Heart right ventricle (tissue), 16 donors: ENCODE measurements around the gene SLX9. TPM values are rescaled to one million over a fixed set of nuclear protein-coding genes. Genes with fewer than 3 reads are reported as not detected.

Experiments used
- ATAC-seq, 8 donors: fragments of 200-7000 bp; cut with Tn5 transposase; one replicate each; pipeline ENCODE4 v1.9.1; 2020; ENCODE audit warnings: mild to moderate bottlenecking in 8 of 8, moderate library complexity in 8 of 8, moderate number of reproducible peaks in 1 of 8
- DNase-seq, 2 donors: peaks; one replicate each; pipeline ENCODE4 v3.0.0-alpha.2; 2020
- H3K27ac ChIP-seq, 10 donors: fragments of 200-600 bp; sonication (generic) in 2 of 10; one replicate each; pipeline versions ENCODE4 v1.5.0 to v1.8.0; 2020 to 2022; ENCODE audit warnings: mild to moderate bottlenecking in 3 of 10
- H3K27me3 ChIP-seq, 7 donors: fragments of 200-600 bp; one replicate each; pipeline ENCODE4 v1.8.0; 2021 to 2022; ENCODE audit warnings: mild to moderate bottlenecking in 2 of 7
- H3K36me3 ChIP-seq, 9 donors: fragments of 200-600 bp; sonication (generic) in 1 of 9; one replicate each; pipeline versions ENCODE4 v1.5.0 to v1.8.0; 2020 to 2022; ENCODE audit warnings: mild to moderate bottlenecking in 2 of 9
- H3K4me1 ChIP-seq, 9 donors: fragments of 200-600 bp; sonication (generic) in 1 of 9; one replicate each; pipeline versions ENCODE4 v1.5.0 to v1.8.0; 2020 to 2022; ENCODE audit warnings: mild to moderate bottlenecking in 4 of 9
- H3K4me3 ChIP-seq, 10 donors: fragments of 200-600 bp; sonication (generic) in 2 of 10; one replicate each; pipeline versions ENCODE4 v1.5.0 to v1.8.0; 2020 to 2022; ENCODE audit warnings: mild to moderate bottlenecking in 7 of 10, moderate library complexity in 2 of 10
- H3K9me3 ChIP-seq, 11 donors: fragments of 200-600 bp in 10 of 11; sonication (generic) in 2 of 11; one replicate each; pipeline versions ENCODE4 v1.5.0 to v1.8.0; 2013 to 2022; ENCODE audit warnings: mild to moderate bottlenecking in 2 of 11, control low read depth in 1 of 11, moderate library complexity in 1 of 11
- WGBS, 2 donors: extraction: QIAGEN DNeasy Blood & Tissue Kit; methylation state at CpG; one replicate each; pipeline ENCODE4 v1.1.7; 2013; ENCODE audit warnings: inconsistent platforms in 1 of 2; 5-methylcytosine and 5-hydroxymethylcytosine counted together
- intact Hi-C, 10 donors: fragments of 100-400 bp; cut with DNase I; formaldehyde crosslinking; loops; one replicate each; pipeline versions ENCODE4 v1.11.1 to v1.14.2; 2022
- polyA plus RNA-seq, 2 donors: library from polyadenylated mRNA; stranded (reverse); fragments of 200-250 nt; gene quantifications; one replicate each; pipeline ENCODE4 v1.2.3, GENCODE V29; 2013
- total RNA-seq, 10 donors: library from RNA; stranded (reverse); fragmentation: NEBNext Ultra II Directional in 3 of 10; extraction: Animal tissue kit (Norgen Biotek cat#: 25700) in 3 of 10; gene quantifications; one replicate each; pipeline versions ENCODE4 v1.2.1 to v1.2.4, GENCODE V29; 2021 to 2023
- TF ChIP-seq, protein P1 (sequence below), 9 donors: fragments of 200-600 bp; sonication (generic) in 2 of 9; IDR thresholded peaks; one replicate each; pipeline versions ENCODE4 v1.5.0 to v1.8.0; 2021 to 2022; ENCODE audit warnings: antibody characterized with exemption in 9 of 9, mild to moderate bottlenecking in 5 of 9, moderate library complexity in 1 of 9
- donor health status: Arrhythmogenic right ventricular cardiomyopathy.
- donor health status: ischemic (EF 13 %, LVEDD 7.1; RV severe dilation, severe dysfunction).
- donor health status: healthy with polysubstance abuse.
- donor health status: DM: no; HTN: yes; CAD: no.
- donor health status: DM: no; HTN: no; CAD: no.
- donor health status: ischemic (EF 25% LVEDD 6.9; RV normal size, moderate dysfunction).
- donor health status: ischemic (EF 25% LVEDD 5.7; RV mildly dilated, moderate dysfunction).
- donor health status: healthy.
- donor health status: DM: yes; HTN: yes; CAD: no.
- donor health status: Ischemic cardiomyopathy.
- donor health status: ischemic (EF 35%, LVEDD 5.7; RV mildly dilated, moderate dysfunction).
- donor health status: nonischemic (EF 11% LVEDD 7.7; RV severe dilation, severe dysfunction).
- donor health status: DM: yes; HTN: yes; CAD: no.
- donor health status: PGD.
- donor health status: ischemic (EF 29% LVEDD 5.4; RV normal size, mild dysfunction).
- donor health status: nonischemic (EF 23%, LVEDD 6.1; RV moderate dilation, normal function).

SLX9 gene
- total and polyA plus RNA-seq, 12 donors = 42.4 to 83.6 (median 57.3) TPM

GRCh38 chr21:44947111-44947929 is 7.5 kb downstream of the SLX9 start:
- Histone ChIP-seq H3K9me3 (no peaks in the 10 kb centered on the region), H3K36me3 (peaks cover 0 to 49% (median 7%) of the 10 kb centered on the region in 9 donors), H3K27ac (peak overlapping the region; percentile 46 to 88 (median 78)), H3K4me3 (peak overlapping the region in 1 of 10 donors; percentile 5), H3K27me3 (no peaks in the 10 kb centered on the region), H3K4me1 (peaks cover 13 to 75% (median 41%) of the 10 kb centered on the region in 9 donors)
- 56 to 60% methylated on average over 22 of the region's 22 CpGs for WGBS, 2 donors
- ATAC-seq = peak in 7 of 8 donors; percentile 9 to 62 (median 47)
- TF ChIP-seq, protein P1, sequence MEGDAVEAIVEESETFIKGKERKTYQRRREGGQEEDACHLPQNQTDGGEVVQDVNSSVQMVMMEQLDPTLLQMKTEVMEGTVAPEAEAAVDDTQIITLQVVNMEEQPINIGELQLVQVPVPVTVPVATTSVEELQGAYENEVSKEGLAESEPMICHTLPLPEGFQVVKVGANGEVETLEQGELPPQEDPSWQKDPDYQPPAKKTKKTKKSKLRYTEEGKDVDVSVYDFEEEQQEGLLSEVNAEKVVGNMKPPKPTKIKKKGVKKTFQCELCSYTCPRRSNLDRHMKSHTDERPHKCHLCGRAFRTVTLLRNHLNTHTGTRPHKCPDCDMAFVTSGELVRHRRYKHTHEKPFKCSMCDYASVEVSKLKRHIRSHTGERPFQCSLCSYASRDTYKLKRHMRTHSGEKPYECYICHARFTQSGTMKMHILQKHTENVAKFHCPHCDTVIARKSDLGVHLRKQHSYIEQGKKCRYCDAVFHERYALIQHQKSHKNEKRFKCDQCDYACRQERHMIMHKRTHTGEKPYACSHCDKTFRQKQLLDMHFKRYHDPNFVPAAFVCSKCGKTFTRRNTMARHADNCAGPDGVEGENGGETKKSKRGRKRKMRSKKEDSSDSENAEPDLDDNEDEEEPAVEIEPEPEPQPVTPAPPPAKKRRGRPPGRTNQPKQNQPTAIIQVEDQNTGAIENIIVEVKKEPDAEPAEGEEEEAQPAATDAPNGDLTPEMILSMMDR (IDR thresholded peaks at IDR 0.05) = no peak
- intact Hi-C loops = loop anchor here in 5 of 10 donors (2.0 to 10.0 kb wide), 5 partner anchors 130 to 877 kb away; no protein-coding TSS in a partner anchor
- DNase-seq = peak in 1 of 2 donors; percentile 58

GRCh38 chr21:44947930-44948331 is 8.1 kb downstream of the SLX9 start:
- ATAC-seq = peak in 3 of 8 donors; percentile 16 to 19 (median 16)
- intact Hi-C loops = loop anchor here in 9 of 10 donors (2.0 to 10.0 kb wide), 8 partner anchors 129 to 877 kb away; no protein-coding TSS in a partner anchor

GRCh38 chr21:44948426-44949120 is 8.7 kb downstream of the SLX9 start:
- no peaks in the 10 kb centered on the region for H3K9me3 ChIP-seq
- H3K36me3 ChIP-seq = peaks cover 0 to 45% (median 7%) of the 10 kb centered on the region in 9 donors
- WGBS, 2 donors = 81 to 83% methylated on average over 16 of the region's 16 CpGs
- H3K4me1 ChIP-seq = peaks cover 13 to 78% (median 49%) of the 10 kb centered on the region in 9 donors
- peak overlapping the region in 8 of 10 donors; percentile 42 to 86 (median 82) for H3K27ac ChIP-seq
- peak in 1 of 8 donors; percentile 1 for ATAC-seq
- no peak for DNase-seq
- H3K27me3 ChIP-seq = no peaks in the 10 kb centered on the region
- TF ChIP-seq, protein P1 (IDR thresholded peaks at IDR 0.05) = no peak
- intact Hi-C loops = loop anchor here in 9 of 10 donors (2.0 to 10.0 kb wide), 8 partner anchors 129 to 876 kb away; no protein-coding TSS in a partner anchor
- no peak overlapping the region for H3K4me3 ChIP-seq

More at GRCh38 chr21:44947930-44948331, 8.1 kb downstream of the SLX9 start:
- H3K4me1 ChIP-seq = peaks cover 13 to 75% (median 43%) of the 10 kb centered on the region in 9 donors
- H3K36me3 ChIP-seq = peaks cover 0 to 46% (median 7%) of the 10 kb centered on the region in 9 donors
- H3K27me3 ChIP-seq = no peaks in the 10 kb centered on the region
- TF ChIP-seq, protein P1 (IDR thresholded peaks at IDR 0.05) = peak in 1 of 9 donors; percentile 8
- no peak overlapping the region for H3K4me3 ChIP-seq
- H3K9me3 ChIP-seq = no peaks in the 10 kb centered on the region
- 85 to 87% methylated on average over 30 to 33 of the region's 33 CpGs for WGBS, 2 donors
- peak in 1 of 2 donors; percentile 78 for DNase-seq
- peak overlapping the region in 9 of 10 donors; percentile 58 to 88 (median 80) for H3K27ac ChIP-seq
